ENCODE data around the gene ST6GALNAC2. TPM values are rescaled to one million over a fixed set of nuclear protein-coding genes. Genes with fewer than 3 reads are reported as not detected.

ST6GALNAC2 gene
- total and polyA plus RNA-seq, 2 donors from 2014 or later, result 6.5 to 28.6 TPM

DNA sequence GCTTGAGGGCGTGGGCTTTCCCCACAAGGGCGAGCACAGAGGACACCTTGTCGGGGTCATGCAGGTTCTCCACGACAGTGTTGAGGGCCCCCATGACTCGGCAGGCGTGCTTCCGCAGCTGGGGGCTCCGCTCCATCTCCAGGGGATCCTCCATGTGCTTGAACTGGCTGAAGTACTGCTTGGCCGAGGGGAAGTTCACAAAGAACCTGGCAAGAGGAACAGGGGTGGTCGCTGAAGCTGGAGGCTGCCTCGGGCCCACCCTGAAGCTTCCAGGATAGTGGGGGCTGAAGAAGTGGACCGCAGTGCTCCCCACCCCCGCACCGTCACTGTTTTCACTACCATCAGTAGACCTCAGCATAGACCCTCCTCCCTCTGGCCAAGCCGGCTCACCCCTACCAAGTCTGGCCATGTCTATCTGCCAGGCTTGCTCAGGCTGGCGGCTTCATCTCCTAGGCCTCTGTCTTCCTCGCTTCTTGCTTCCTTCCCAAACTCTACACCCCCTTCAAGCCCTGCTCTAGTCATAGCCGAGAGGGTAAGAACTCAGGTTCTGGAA, 54.1 kb downstream of the ST6GALNAC2 start:
- H3K36me3 ChIP-seq (ENCODE audit: control insufficient read depth in 2 of 3, insufficient read depth in 3 of 3, low read length in 3 of 3), result no peaks in the 10 kb centered on the region
- peak overlapping the region; percentile 53 to 94 for H3K27ac ChIP-seq (ENCODE audit: low read depth in 2 of 2, low read length in 2 of 2)
- peak in 1 of 5 donors; percentile 60 for DNase-seq
- no peak overlapping the region for H3K9ac ChIP-seq (ENCODE audit: low read length in 3 of 3)
- H3K27me3 ChIP-seq (ENCODE audit: control insufficient read depth, insufficient read depth, low read length), result no peaks in the 10 kb centered on the region
- H3K9me3 ChIP-seq (ENCODE audit: control insufficient read depth in 2 of 3, insufficient read depth in 1 of 3, low read length in 3 of 3), result no peaks in the 10 kb centered on the region
- FAIRE-seq, result no peak
- H3K4me3 ChIP-seq (ENCODE audit: low read length in 3 of 3), result no peak overlapping the region
- H3K4me1 ChIP-seq (ENCODE audit: control insufficient read depth in 2 of 3, insufficient read depth in 2 of 3, low read depth in 1 of 3, low read length in 3 of 3), result peaks cover 3 to 38% (median 15%) of the 10 kb centered on the region in 3 donors
- TF ChIP-seq, protein P1, sequence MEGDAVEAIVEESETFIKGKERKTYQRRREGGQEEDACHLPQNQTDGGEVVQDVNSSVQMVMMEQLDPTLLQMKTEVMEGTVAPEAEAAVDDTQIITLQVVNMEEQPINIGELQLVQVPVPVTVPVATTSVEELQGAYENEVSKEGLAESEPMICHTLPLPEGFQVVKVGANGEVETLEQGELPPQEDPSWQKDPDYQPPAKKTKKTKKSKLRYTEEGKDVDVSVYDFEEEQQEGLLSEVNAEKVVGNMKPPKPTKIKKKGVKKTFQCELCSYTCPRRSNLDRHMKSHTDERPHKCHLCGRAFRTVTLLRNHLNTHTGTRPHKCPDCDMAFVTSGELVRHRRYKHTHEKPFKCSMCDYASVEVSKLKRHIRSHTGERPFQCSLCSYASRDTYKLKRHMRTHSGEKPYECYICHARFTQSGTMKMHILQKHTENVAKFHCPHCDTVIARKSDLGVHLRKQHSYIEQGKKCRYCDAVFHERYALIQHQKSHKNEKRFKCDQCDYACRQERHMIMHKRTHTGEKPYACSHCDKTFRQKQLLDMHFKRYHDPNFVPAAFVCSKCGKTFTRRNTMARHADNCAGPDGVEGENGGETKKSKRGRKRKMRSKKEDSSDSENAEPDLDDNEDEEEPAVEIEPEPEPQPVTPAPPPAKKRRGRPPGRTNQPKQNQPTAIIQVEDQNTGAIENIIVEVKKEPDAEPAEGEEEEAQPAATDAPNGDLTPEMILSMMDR (IDR thresholded peaks at IDR 0.05; ENCODE audit: borderline replicate concordance, extremely low read depth, insufficient read depth), result no peak
- intact Hi-C loops (cut with DNase I), result no loop called here

DNA sequence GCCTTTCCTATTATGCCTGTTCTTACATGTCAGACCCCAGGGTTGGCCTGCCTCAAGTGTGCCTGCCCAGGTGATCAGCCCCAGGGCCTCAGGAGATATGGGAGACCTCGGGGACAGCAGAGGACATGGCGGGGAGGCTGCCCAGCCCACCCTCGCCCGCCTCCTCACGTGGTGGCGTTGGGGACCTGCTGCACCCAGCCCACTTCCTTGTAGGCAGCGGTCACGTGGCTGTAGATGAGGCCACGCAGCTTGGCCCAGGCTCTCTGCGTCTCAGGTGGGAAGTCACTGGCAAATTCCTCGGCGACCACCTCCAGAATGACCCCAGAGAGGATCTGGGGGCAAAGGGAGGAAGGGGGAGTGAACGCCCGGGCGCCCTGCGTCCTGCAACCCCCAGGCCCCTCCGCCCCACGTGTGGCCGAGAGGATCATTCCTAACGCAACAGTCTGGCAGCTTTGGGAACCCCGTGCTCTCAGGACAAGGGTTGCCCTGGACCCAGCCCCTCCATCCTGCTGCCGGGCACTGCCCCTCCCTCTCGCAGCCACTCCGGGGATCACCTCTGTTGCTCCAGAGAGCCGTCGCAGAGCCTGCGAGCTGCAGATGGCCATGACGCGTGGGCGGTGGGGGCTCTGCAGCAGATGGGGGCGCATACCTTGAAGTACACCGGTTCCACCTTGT, 54.7 kb downstream of the ST6GALNAC2 start:
- DNase-seq (peak in 2 of 5 donors; percentile 52 to 58), FAIRE-seq (no peak)
- TF ChIP-seq, protein P1 (IDR thresholded peaks at IDR 0.05; ENCODE audit: borderline replicate concordance, extremely low read depth, insufficient read depth), result no peak
- H3K36me3 ChIP-seq (ENCODE audit: control insufficient read depth in 2 of 3, insufficient read depth in 3 of 3, low read length in 3 of 3), result no peaks in the 10 kb centered on the region
- no peak overlapping the region for H3K4me3 ChIP-seq (ENCODE audit: low read length in 3 of 3)
- H3K4me1 ChIP-seq (ENCODE audit: control insufficient read depth in 2 of 3, insufficient read depth in 2 of 3, low read depth in 1 of 3, low read length in 3 of 3), result peaks cover 3 to 38% (median 15%) of the 10 kb centered on the region in 3 donors
- peak overlapping the region in 1 of 3 donors; percentile 46 for H3K9ac ChIP-seq (ENCODE audit: low read length in 3 of 3)
- no peaks in the 10 kb centered on the region for H3K27me3 ChIP-seq (ENCODE audit: control insufficient read depth, insufficient read depth, low read length)
- peak overlapping the region; percentile 94 for H3K27ac ChIP-seq (ENCODE audit: low read depth in 2 of 2, low read length in 2 of 2)
- H3K9me3 ChIP-seq (ENCODE audit: control insufficient read depth in 2 of 3, insufficient read depth in 1 of 3, low read length in 3 of 3), result no peaks in the 10 kb centered on the region
- intact Hi-C loops (cut with DNase I), result no loop called here

DNA sequence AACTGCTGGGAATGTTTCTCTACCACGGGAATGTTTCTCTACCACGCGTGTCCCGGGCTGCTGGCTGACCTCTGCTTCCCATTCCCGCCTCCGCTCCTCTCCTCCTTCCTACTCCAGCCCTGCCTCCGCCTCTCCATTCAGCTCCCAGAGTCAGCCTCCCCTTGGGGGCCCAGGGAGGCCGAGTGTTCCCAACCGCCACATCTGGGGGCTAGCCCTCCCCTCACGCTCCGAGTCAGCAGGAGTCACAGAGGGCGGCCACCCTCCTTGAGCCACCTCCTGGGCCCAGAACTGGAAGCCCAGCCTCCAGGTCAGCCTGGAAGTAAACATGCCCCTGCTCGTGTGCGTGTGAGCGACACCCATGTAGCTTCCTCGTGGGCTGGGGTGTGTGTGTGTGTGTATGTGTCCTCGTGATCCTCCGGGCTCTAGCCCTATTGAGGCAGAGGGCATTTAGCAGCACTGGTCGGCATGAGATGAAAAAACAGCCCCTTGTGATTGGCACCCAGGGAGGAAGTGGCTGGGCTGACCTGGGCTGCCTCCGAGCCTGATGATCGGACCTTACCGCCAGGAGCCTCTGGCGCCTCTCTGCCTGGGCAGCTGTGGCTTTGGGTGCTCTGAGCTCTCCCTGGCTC, 55.5 kb downstream of the ST6GALNAC2 start:
- Histone ChIP-seq H3K27ac (ENCODE audit: low read depth in 2 of 2, low read length in 2 of 2) (peak overlapping the region; percentile 94), H3K9me3 (ENCODE audit: control insufficient read depth in 2 of 3, insufficient read depth in 1 of 3, low read length in 3 of 3) (no peaks in the 10 kb centered on the region), H3K9ac (ENCODE audit: low read length in 3 of 3) (peak overlapping the region in 1 of 3 donors; percentile 46), H3K4me1 (ENCODE audit: control insufficient read depth in 2 of 3, insufficient read depth in 2 of 3, low read depth in 1 of 3, low read length in 3 of 3) (peaks cover 3 to 40% (median 15%) of the 10 kb centered on the region in 3 donors), H3K27me3 (ENCODE audit: control insufficient read depth, insufficient read depth, low read length) (no peaks in the 10 kb centered on the region), H3K36me3 (ENCODE audit: control insufficient read depth in 2 of 3, insufficient read depth in 3 of 3, low read length in 3 of 3) (no peaks in the 10 kb centered on the region), H3K4me3 (ENCODE audit: low read length in 3 of 3) (no peak overlapping the region)
- TF ChIP-seq, protein P1 (IDR thresholded peaks at IDR 0.05; ENCODE audit: borderline replicate concordance, extremely low read depth, insufficient read depth), result no peak
- FAIRE-seq (no peak), DNase-seq (peak in 2 of 5 donors; percentile 51 to 92)
- intact Hi-C loops (cut with DNase I), result no loop called here

All from kidney (tissue), 14 donors.